DMS153 treated with DMSO at 0.1 percent for 48 hours (cell line): Measurements from ENCODE around the gene CCDC83.
"Not testable (repeated sequence)": the region's sequence is repeated elsewhere in the genome, so short reads cannot be mapped to it uniquely, and the experiment has no call there.

Source experiments
- DNase-seq: peaks from one replicate; lab custom pipeline; 2025; ENCODE audit not compliant: unreplicated experiment; lab: John Stamatoyannopoulos, UW

The CCDC83 gene

GRCh38 chr11:85835263-85835662, 19.9 kb upstream of the CCDC83 start:
- DNase-seq, result no peak

GRCh38 chr11:85835729-85836128, 19.5 kb upstream of the CCDC83 start:
- DNase-seq, result no peak

- DNase-seq, result not testable (repeated sequence)
Measured at GRCh38 chr11:85840932-85841331, 14.3 kb upstream of the CCDC83 start.

GRCh38 chr11:85843929-85844328, 11.3 kb upstream of the CCDC83 start:
- DNase-seq, result no peak

- DNase-seq, result no peak
Measured at GRCh38 chr11:85844439-85845123, 10.6 kb upstream of the CCDC83 start.

- no peak for DNase-seq
Measured at GRCh38 chr11:85845124-85845631, 10.0 kb upstream of the CCDC83 start.

GRCh38 chr11:85847436-85847835, 7.7 kb upstream of the CCDC83 start:
- no peak for DNase-seq

- no peak for DNase-seq
Measured at GRCh38 chr11:85848006-85848405, 7.2 kb upstream of the CCDC83 start.

GRCh38 chr11:85848556-85848955, 6.6 kb upstream of the CCDC83 start:
- DNase-seq, result no peak

- not testable (repeated sequence) for DNase-seq
Measured at GRCh38 chr11:85852754-85853153, 2.4 kb upstream of the CCDC83 start.

GRCh38 chr11:85853541-85853940, 1.6 kb upstream of the CCDC83 start:
- not testable (repeated sequence) for DNase-seq

- DNase-seq, result no peak
Measured at GRCh38 chr11:85854212-85854556, 999 bp upstream of the CCDC83 start.

- peak; percentile 89 for DNase-seq
Measured at GRCh38 chr11:85854557-85855340, 434 bp upstream of the CCDC83 start.

- DNase-seq, result no peak
Measured at GRCh38 chr11:85857098-85857497, 1.9 kb downstream of the CCDC83 start.

- DNase-seq, result not testable (repeated sequence)
Measured at GRCh38 chr11:85859541-85859940, 4.4 kb downstream of the CCDC83 start.

GRCh38 chr11:85863855-85864254, 8.7 kb downstream of the CCDC83 start:
- DNase-seq, result no peak

GRCh38 chr11:85866137-85866827, 11.1 kb downstream of the CCDC83 start:
- no peak for DNase-seq

- DNase-seq, result no peak
Measured at GRCh38 chr11:85867751-85868150, 12.6 kb downstream of the CCDC83 start.

GRCh38 chr11:85869781-85870180, 14.6 kb downstream of the CCDC83 start:
- DNase-seq, result no peak

- DNase-seq, result no peak
Measured at GRCh38 chr11:85874265-85874664, 19.1 kb downstream of the CCDC83 start.

- no peak for DNase-seq
Measured at GRCh38 chr11:85875505-85875904, 20.3 kb downstream of the CCDC83 start.

GRCh38 chr11:85884581-85885021, 29.4 kb downstream of the CCDC83 start:
- DNase-seq, result no peak
